Measurements from ENCODE around the gene FUT7. TPM values are rescaled to one million over a fixed set of nuclear protein-coding genes. Genes with fewer than 3 reads are reported as not detected.
A peak's percentile ranks its signal among the peaks of the same experiment; 100 is the strongest.

Gene FUT7
- total and polyA plus RNA-seq, 9 of the 15 experiments (the other 6 are each of a cell fraction or from before 2014, with no cell fraction given), result not detected

- intact Hi-C loops (cut with micrococcal nuclease), result no loop called here
- H2AFZ ChIP-seq (ENCODE audit: low read depth, low read length), result no peak overlapping the region
- no peaks in the 10 kb centered on the region for H3K9me1 ChIP-seq (ENCODE audit: control insufficient read depth, insufficient read depth, low read length)
- 0 out of 2 replicates have a peak, but pooled peaks cover 5% of the 10 kb centered on the region for H4K20me1 ChIP-seq (replicated peaks; ENCODE audit: control insufficient read depth, insufficient read depth, low read length)
- no peak overlapping the region for H3K4me3 ChIP-seq
- no peak overlapping the region for H3K9ac ChIP-seq (ENCODE audit: insufficient read depth in 1 of 2, low read depth in 2 of 2, low read length in 2 of 2)
- in situ Hi-C loops (cut with MboI), result no loop called here
- WGBS (ENCODE audit: insufficient coverage, low coverage, missing lambda C conversion rate), result 60% methylated on average over 20 of the region's 36 CpGs
- H3K36me3 ChIP-seq (ENCODE audit: control insufficient read depth, insufficient read depth, low read length), result no peaks in the 10 kb centered on the region
- FAIRE-seq (no peak), ATAC-seq (no peak), DNase-seq (ENCODE audit: extremely low read depth in 1 of 4, low spot score in 3 of 4) (no peak)
- BruUV-seq (replicated peaks), result no TSS peak
- H3K79me2 ChIP-seq (ENCODE audit: control insufficient read depth, insufficient read depth, low read length), result no peaks in the 10 kb centered on the region
- no peaks in the 10 kb centered on the region for H3K9me3 ChIP-seq (replicated peaks; ENCODE audit: control insufficient read depth, insufficient read depth, low read depth, low read length)
- no peak overlapping the region for H3K4me2 ChIP-seq (ENCODE audit: insufficient read depth, low read length)
- H3K27me3 ChIP-seq (ENCODE audit: control insufficient read depth in 2 of 2, insufficient read depth in 2 of 2, low read length in 2 of 2), result no peaks in the 10 kb centered on the region
- H3K27ac ChIP-seq (ENCODE audit: extremely low read depth, low read depth, low read length), result no peak overlapping the region
- CTCF ChIA-PET (ENCODE audit: low intra/inter-chr PET ratio), result no interaction called here
- peaks cover 4 to 74% of the 10 kb centered on the region in 2 experiments; a peak in 4 of 5 replicates for H3K4me1 ChIP-seq (replicated peaks in 1 of 2; ENCODE audit: control insufficient read depth in 2 of 2, insufficient read depth in 2 of 2, low read length in 2 of 2)
- POLR2A ChIA-PET, result interaction anchor here (0.7 kb wide), 2 partner anchors 11 to 38 kb away, joined by 3 read pairs; no protein-coding TSS in a partner anchor
- TF ChIP-seq PCBP1 (IDR thresholded peaks at IDR 0.05; ENCODE audit: low read depth, low read length, poor library complexity, severe bottlenecking), result peak; percentile 16
- no peak for TF ChIP-seq ZBTB11 (CRISPR knock-in tag; IDR thresholded peaks at IDR 0.05)
- TF ChIP-seq ZBTB9 (CRISPR knock-in tag; IDR thresholded peaks at IDR 0.05), result no peak
- 0 out of 2 replicates have a peak, but pooled peaks have one; percentile 13 for TF ChIP-seq ZBTB33 (CRISPR knock-in tag; IDR thresholded peaks at IDR 0.05)
Observed at GRCh38 chr9:137018761-137019559, 12.9 kb downstream of the FUT7 start.
